Neural progenitor cell (in vitro differentiated cells): ENCODE measurements around the gene EIF4A3.

Experiments
- CTCF ChIP-seq: fragments of 200-600 bp; sonication (generic); IDR thresholded peaks from 2 replicates; pipeline ENCODE4 v1.5.1; 2017; ENCODE audit warnings: antibody characterized with exemption, mild to moderate bottlenecking
- EZH2 ChIP-seq: fragments of 200-600 bp; sonication (generic); IDR thresholded peaks from 2 replicates; pipeline ENCODE4 v1.6.1; 2017; ENCODE audit warnings: antibody characterized with exemption, mild to moderate bottlenecking, moderate library complexity
- EZH2phosphoT487 ChIP-seq: fragments of 200-600 bp; sonication (generic); IDR thresholded peaks from 2 replicates; pipeline ENCODE4 v1.6.1; 2017; ENCODE audit warnings: antibody characterized with exemption

- TF ChIP-seq EZH2 = no peak
- no peak for TF ChIP-seq CTCF
- no peak for TF ChIP-seq EZH2phosphoT487
These were observed 50.3 kb downstream of the EIF4A3 start for GRCh38 chr17:80096561-80097021.
